HG03025 (cell line): ENCODE measurements around the gene DHX38.
A peak's percentile ranks its signal among the peaks of the same experiment; 100 is the strongest.
"Not testable (repeated sequence)": the region's sequence is repeated elsewhere in the genome, so short reads cannot be mapped to it uniquely, and the experiment has no call there.

Source experiments
- ATAC-seq: cut with Tn5 transposase; IDR thresholded peaks from one replicate; pipeline ENCODE4 v1.9.1; 2021; ENCODE audit warnings: mild to moderate bottlenecking, moderate library complexity; ENCODE audit not compliant: unreplicated experiment, low FRiP score

Gene DHX38

DNA sequence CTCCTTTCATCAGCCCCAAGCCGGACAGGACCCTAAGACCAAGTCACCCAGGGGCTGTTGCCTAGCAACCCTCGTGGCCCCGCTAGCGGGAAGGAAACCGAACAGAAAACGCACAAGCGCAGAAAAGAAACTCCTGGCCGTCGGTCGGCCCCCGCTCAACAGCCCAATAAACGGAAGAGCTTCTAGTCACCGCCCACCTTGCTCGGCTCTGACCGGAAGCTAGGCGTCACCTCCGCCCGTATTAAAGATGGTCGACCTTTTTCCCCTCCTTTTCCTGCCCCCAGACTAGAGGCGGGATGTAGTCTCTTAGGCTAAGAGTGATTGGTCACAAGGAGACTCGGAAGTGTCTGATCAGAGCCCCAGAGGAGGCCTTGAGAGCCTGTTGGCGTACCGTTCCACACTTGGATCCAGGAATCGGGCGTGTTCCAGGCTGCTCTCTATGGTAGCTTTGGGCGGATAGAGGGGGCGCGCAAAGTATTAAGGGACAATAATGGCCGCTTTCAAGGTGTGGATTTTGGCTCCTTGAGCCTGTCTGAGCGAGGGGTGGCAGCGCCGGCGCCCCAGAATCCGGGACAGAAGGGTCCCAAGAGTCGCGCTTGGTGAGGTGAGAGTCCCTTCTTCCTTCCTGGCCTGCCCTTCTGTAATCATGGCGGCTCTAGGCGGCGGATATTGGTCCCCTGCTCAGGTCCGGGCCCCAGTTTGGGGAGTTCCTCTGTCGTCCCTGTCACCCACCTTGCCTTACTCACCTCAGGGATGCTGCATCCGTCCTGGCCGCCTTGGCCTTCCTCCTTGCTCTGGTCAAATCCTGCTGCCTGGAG is at the start of gene DHX38, which contains the start of gene TXNL4B:
DHX38 (plus strand) TSS at position 400 of the 818 bp plus-strand sequence. CDS start 2,311 bp downstream, outside the sequence.
TXNL4B (minus strand) TSS at position 173 of the 818 bp plus-strand sequence. CDS start 2,871 bp downstream, outside the sequence.
- ATAC-seq: peak; percentile 99

DNA sequence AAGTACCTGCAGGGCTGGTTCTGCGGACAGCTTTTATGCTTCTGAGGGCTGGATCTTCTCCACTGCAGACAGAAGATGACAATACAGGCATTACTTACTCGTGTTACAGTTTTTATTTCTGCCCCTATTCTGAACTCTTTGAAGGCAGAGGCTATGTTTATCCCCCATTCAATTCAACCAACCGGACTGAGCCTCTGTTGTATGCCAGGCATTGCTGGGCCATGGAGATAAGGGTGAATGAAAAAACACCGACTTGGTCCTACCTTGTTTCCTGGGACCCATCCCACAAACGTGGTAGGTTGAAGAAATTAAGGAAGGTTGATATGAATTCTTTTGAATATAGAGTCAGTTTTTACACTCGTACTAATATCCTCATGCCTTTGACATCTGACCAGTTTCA is 49.4 kb upstream of the DHX38 start:
- no peak for ATAC-seq

DNA sequence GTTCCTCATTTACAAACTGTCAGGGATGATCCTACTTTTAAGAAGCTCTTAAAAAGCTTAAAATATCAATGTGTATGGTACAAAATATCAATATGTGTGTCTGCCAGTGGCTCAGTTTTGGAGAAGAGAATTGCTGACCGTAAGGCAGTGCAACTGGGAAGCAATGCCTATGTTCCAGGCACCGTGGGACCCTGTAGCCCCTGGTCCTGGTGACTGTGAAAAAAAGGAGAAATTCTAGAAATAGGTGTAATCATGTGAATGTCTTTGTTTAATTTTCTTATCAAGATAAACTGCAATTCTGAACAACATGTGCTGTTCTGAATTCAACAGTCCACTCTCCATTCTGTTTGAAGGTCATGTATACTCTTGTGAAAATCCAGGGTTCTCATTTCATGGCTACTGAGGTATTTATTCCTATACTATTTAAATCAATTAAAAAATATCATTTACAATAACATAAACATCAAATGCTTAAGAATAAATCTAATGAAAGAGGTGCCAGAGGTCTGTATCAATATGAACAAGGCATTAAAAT is 48.8 kb upstream of the DHX38 start:
- ATAC-seq: no peak

DNA sequence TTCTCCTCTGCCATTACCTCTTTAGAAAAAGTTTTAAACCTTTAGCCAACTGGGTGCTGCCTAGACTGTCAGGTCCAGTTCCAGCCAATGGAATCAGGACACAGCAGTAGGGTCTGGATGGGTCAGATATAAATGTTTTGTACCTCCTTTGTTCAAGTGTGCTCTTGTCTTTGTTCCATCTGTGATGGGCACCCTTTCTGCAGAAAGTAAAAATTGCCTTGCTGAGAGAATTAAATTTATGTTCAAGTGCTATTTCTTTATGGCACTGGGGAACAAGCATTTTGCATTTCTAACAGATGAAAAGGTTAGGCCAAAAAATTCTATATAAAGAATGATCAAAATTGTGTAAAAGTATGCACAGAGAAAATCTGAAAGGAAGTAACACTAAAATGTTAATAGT is 44.5 kb upstream of the DHX38 start:
- ATAC-seq: no peak

DNA sequence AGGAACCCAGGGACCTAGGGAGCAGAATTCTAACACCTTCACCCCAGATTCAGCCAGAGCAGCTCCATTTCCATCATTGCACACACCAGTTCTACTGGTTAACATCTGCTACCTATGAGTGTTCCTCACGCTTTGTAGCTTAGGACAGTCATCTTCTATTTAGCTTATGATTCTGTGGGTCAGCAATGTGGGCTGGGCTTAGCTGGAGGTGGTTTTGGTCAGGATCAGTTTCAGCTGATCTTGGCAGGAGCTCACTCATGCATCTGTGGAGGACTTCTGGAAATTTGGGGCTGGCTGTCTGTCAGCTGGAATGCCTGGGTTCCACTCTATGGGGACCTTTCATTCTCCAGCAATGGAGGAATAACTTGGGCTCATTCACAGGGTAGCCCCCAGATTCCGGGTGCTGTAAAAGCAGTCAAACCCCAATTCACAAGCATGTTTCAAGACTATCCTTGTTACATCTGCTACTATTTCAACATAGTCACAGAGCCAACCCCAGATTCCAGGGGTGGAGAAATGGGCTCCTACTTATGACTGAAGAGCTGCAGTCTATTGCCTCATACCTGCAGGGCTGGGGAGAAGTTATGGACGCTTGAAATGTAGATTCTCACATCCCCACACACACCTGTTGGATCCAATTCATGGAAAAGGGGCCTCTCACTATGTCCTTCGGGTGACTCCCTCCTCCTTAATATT is 42.7 kb upstream of the DHX38 start:
- no peak for ATAC-seq

DNA sequence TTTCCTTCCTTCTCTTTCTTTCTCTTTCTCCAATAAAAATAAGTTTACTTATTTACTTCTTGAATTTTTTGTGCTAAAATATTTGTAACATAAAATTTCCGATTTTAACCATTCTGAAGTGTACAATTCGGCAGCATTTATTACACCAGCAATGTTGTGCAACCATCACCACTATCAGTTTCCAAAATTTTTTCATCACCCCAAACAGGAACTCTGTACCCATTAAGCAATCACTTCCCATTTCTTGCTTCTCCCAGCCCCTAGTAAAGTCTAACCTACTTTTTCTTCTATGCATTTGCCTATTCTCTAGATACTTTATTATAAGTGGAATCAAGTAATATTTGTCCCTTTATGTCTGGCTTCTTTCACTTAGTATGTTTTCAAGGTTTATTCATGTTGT is 41.8 kb upstream of the DHX38 start:
- ATAC-seq: no peak

DNA sequence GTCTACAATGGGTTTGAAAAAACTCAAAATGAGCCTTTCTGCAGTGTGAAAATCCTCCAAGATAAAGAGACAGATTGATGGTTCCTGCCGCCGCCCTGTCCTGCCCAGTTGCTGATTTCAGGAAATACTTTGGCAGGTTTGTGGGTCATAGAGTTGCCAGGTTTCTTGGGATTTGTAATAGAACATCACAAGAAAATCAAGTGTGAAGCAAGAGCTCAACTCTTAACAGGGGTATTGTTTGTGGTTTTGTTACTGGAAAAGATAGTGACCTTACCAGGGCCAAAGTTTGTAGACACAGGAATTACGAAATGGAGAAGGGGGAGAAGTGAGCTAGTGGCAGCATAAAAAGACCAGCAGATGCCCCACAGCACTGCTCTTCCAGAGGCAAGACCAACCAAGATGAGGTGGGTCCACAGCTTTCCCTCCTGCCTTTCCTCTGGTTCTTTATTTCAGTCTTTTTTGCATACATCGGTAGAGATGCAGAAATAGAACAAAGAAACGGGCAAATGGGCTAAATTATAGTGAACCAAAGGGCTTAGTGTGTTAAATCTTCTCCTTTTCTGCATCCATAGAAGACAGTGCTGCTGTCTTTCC is 39.3 kb upstream of the DHX38 start, which contains the start of gene HP:
HP (plus strand) TSS at position 252 of the 594 bp plus-strand sequence; CDS start at position 400, 148 bp downstream.
- ATAC-seq: not testable (repeated sequence)

DNA sequence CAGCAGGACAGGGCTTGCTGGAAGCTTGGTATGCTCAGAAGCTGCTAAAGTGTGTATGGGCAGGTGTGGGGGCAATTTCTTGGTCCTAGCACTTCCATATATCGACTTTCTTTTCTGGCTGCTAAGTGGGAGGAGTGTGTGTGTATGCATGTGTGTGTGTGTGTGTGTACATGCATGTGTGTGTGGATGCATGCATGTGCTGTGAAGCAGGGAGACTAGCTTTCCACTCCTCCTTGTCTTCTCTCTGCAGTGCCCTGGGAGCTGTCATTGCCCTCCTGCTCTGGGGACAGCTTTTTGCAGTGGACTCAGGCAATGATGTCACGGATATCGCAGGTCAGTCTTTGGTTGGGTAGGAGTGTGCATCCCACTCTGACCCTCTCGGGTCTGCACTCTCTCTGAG is 37.7 kb upstream of the DHX38 start:
- no peak for ATAC-seq

DNA sequence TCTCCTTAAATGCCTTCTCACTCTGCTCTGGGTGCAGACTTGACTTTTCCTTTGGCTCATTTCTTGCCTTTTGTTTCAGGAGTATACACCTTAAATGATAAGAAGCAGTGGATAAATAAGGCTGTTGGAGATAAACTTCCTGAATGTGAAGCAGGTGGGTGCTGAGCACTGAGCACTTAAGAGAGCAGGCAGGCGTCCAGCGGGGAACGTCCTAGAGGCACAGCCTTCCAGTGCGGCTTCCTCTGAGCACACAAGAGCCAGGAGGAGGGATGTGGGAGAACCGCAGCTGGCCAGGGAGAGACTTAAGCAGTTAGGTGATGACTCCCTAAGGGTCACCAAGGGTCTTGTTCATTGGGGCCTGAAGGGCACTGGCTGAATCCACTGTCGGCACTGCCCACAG is 36.3 kb upstream of the DHX38 start:
- ATAC-seq: not testable (repeated sequence)

DNA sequence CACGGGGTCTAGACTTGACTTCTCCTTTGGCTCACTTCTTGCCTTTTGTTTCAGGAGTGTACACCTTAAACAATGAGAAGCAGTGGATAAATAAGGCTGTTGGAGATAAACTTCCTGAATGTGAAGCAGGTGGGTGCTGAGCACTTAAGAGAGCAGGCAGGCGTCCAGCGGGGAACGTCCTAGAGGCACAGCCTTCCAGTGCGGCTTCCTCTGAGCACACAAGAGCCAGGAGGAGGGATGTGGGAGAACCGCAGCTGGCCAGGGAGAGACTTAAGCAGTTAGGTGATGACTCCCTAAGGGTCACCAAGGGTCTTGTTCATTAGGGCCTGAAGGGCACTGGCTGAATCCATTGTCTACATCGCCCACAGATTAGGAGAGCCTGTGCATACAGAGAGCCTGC is 34.6 kb upstream of the DHX38 start:
- ATAC-seq: not testable (repeated sequence)

DNA sequence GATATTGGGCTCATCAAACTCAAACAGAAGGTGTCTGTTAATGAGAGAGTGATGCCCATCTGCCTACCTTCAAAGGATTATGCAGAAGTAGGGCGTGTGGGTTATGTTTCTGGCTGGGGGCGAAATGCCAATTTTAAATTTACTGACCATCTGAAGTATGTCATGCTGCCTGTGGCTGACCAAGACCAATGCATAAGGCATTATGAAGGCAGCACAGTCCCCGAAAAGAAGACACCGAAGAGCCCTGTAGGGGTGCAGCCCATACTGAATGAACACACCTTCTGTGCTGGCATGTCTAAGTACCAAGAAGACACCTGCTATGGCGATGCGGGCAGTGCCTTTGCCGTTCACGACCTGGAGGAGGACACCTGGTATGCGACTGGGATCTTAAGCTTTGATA is 33.2 kb upstream of the DHX38 start:
- no peak for ATAC-seq

DNA sequence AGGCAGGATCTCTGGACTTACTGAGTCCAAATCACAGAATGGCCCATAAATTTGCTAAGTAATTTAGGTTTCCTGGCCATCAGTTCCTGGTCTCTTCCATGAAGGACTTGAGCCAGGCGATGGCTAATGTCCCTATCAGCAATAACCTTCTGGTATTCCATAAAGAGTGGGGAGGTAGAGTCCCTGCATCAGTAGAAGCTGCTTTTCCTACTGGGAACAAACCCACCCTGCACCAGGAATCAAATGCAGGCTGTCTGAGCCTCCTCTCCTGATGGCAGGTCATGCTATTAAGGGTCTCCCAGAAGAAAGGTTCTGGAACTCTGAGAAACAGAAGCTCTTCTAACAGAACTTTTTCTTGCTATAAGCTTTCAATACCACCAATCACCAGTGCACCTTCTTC is 32.1 kb upstream of the DHX38 start:
- ATAC-seq: no peak

DNA sequence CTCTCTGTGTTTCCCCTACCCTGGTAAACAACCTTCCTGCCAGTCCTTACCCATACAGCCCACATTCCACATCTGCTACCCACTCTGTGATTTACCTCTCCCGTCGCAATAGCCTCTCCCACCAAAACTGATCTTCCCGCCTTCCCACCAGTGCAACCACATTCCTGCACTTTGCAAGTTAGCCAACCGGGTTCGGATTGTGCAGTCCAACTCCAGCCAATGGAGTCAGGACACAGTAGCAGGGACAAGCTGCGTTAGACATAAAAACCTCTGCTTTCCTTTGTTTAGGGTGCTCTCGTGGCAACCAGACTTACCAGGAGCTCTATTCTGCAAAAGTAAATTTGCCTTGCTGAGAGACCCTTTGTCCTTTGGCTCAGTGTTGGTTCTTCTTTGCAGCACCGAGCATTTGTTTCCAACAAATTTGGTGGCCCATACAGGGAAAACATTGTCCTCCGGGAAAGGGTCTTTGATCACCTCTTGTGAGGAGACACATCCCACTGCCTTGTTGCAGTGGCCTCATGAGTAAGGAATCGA is 29.2 kb upstream of the DHX38 start:
- ATAC-seq: no peak

DNA sequence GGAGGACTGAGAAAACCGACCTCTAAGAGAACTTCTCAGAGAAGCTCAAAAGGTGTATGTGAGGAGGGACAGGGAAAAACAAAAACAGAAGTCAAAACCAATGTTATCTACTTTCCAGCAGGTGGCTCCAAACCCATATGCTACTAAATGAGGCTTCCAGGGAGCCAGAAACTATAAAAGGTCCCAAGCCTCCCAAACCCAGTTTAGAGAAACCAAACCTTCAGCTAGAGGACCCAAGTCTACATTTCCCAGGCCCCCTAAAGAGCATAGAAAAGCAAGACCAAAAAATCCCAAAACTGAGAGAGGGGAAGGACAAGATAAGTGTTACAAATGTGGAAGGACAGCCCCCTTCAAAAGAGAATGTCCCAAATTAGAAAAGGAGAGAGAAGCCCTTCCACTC is 26.9 kb upstream of the DHX38 start:
- ATAC-seq: no peak

DNA sequence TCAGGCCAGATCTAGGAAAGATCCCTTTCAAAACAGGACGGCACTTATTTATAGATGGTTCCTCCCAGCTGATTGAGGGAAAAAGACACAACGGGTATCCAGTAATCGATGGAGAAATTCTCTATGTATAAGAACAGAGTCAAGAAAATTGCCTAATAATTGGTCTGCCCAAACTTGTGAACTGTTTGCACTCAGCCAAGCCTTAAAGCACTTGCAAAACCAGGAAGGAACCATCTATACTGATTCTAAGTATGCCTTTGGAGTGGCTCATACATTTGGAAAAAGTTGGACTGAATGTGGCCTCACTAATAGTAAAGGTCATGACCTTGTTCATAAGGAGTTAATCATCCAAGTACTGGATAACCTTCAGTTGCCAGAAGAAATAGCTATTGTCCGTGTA is 24.7 kb upstream of the DHX38 start:
- ATAC-seq: no peak

DNA sequence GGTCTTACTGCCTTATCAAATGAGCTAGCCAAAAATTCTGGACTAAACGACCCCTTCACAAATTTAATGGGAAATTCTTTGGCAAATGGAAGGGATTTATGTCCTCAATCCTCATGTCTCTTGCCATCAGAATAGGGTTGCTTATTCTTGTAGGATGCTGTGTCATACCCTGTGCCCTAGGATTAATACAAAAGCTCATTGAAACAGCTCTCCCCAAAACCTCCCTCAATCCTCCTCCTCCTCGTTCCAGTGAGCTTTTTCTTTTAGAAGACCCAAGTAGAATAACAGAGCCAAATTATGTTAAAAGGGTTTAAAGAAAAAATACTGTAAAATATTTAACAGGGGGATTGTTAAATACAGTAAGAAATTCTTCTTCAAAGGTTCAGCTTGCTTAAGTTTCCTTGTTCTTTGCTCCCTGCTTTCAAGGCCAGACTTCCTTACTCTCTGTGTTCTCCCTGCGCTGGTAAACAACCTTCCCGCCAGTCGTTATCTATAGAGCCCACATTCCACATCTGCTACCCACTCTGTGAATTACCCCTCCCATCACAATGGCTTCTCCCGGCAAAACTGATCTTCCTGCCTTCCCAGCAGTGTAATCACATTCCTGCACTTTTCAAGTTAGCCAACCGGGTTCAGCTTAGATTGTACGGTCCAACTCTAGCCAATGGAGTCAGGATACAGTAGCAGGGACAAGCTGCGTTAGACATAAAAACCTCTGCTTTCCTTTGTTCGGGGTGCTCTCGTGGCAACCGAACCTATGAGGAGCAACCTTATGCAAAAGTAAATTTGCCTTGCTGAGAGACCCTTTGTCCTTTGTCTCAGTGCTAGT is 20.9 kb upstream of the DHX38 start:
- ATAC-seq: no peak

DNA sequence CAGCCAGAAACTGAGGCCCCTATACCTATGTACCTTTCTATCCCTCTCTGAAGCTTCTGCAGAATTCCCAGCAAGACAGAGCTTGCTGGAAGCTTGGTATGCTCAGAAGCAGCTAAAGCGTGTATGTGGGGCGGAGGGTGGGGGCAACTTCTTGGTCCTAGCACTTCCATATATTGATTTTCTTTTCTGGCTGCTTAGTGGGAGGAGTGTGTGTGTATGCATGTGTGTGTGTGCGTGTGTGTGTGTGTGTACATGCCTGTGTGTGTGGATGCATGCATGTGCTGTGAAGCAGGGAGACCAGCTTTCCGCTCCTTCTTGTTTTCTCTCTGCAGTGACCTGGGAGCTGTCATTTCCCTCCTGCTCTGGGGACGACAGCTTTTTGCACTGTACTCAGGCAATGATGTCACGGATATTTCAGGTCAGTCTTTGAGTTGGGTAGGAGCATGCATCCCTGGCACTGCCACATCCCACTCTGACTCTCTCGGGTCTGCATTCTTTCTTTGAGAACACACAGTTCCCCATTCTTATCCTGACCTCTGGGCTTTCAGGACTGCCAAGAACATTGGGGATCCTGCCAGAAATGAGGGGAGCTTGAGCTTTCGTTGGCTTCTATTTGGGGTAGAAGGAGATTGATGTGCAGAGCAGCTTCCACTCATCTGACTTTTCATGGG is 20.0 kb upstream of the DHX38 start:
- ATAC-seq: no peak

DNA sequence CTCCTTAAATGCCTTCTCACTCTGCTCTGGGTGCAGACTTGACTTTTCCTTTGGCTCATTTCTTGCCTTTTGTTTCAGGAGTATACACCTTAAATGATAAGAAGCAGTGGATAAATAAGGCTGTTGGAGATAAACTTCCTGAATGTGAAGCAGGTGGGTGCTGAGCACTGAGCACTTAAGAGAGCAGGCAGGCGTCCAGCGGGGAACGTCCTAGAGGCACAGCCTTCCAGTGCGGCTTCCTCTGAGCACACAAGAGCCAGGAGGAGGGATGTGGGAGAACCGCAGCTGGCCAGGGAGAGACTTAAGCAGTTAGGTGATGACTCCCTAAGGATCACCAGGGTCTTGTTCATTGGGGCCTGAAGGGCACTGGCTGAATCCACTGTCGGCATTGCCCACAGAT is 18.6 kb upstream of the DHX38 start:
- ATAC-seq: not testable (repeated sequence)

DNA sequence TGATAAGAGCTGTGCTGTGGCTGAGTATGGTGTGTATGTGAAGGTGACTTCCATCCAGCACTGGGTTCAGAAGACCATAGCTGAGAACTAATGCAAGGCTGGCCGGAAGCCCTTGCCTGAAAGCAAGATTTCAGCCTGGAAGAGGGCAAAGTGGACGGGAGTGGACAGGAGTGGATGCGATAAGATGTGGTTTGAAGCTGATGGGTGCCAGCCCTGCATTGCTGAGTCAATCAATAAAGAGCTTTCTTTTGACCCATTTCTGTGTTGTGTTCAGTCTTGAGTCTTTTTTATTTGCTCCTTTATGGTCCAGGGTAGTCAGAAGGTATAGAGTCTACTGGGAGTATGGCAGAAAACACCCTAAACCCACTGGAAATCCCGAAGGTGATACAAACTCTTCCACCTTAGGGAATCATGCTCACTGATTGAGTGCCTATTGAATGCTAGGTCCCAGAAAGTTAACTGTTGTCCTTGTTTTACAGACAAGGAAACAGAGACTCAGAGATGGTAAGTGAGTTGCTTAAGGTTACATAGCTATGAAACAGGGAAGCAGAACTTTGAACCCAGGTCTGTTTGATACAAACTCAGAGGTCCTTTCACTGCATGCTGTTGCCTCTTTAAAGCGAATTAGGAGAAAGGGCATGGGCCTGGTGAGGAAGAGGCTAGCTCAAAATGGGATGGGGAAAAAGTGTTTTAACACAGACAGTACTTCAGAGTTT is 16.5 kb upstream of the DHX38 start:
- not testable (repeated sequence) for ATAC-seq
